ENCODE results near the gene DNAJB6.

DNAJB6 gene

GRCh38 chr7:157366722-157367121 is 29.9 kb downstream of the DNAJB6 start:
- Histone ChIP-seq H2BK15ac (replicated peaks; ENCODE audit: low read depth) (no peak overlapping the region), H3K27me3 (ENCODE audit: insufficient read depth, low read length, poor library complexity) (no peaks in the 10 kb centered on the region), H3K79me1 (ENCODE audit: low read length) (peaks cover 31% of the 10 kb centered on the region), H3K4me3 (ENCODE audit: low read length) (no peak overlapping the region), H3K4ac (ENCODE audit: low read depth, low read length) (no peak overlapping the region), H3K56ac (ENCODE audit: low read length) (no peak overlapping the region), H2BK120ac (ENCODE audit: low read depth, low read length) (no peak overlapping the region), H3K4me2 (ENCODE audit: low read length) (no peak overlapping the region), H4K5ac (ENCODE audit: low read length) (no peak overlapping the region), H2BK5ac (ENCODE audit: low read length) (no peak overlapping the region), H4K8ac (ENCODE audit: low read depth, low read length) (no peak overlapping the region), H3K27ac (ENCODE audit: low read depth, low read length) (no peak overlapping the region), H3K23ac (ENCODE audit: low read length) (no peak overlapping the region), H3K9ac (ENCODE audit: low read length) (no peak overlapping the region), H3K4me1 (ENCODE audit: control insufficient read depth, low read depth, low read length) (no peaks in the 10 kb centered on the region), H3K79me2 (ENCODE audit: control insufficient read depth, insufficient read depth, low read length) (peaks cover 58% of the 10 kb centered on the region), H3K18ac (ENCODE audit: low read length) (no peak overlapping the region), H2AK5ac (ENCODE audit: low read length) (no peak overlapping the region), H3K36me3 (ENCODE audit: control insufficient read depth, insufficient read depth, low read length) (peaks cover 29% of the 10 kb centered on the region)
- 100% methylated on average over 1 of the region's 8 CpGs for WGBS (ENCODE audit: extremely low coverage, insufficient coverage, low lambda C conversion rate)
- DNase-seq, result no peak

DNA sequence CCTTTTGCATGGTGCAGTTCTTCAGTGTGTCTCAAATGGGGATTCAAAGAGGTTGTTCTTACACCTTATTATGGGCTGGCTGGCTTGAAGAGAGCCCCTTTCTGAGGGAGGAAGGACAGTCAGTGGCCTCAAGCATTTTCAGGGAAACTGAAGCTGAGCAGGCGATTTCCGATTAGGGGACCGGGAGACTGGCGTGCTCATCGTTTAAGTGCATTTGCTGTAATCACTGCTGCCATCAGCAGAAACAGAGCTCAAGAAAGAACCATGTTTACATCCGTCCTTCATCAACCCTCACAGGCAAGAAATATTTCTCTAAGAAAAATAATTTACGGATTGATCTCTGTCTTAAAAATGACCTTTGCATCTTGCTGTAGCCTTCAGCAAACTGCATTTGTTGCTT is 32.2 kb downstream of the DNAJB6 start:
- Histone ChIP-seq H2BK5ac (ENCODE audit: low read length) (no peak overlapping the region), H3K4me3 (ENCODE audit: low read length) (no peak overlapping the region), H3K4me1 (ENCODE audit: control insufficient read depth, low read depth, low read length) (no peaks in the 10 kb centered on the region), H3K79me2 (ENCODE audit: control insufficient read depth, insufficient read depth, low read length) (peaks cover 59% of the 10 kb centered on the region), H3K4ac (ENCODE audit: low read depth, low read length) (no peak overlapping the region), H3K79me1 (ENCODE audit: low read length) (peaks cover 28% of the 10 kb centered on the region), H4K5ac (ENCODE audit: low read length) (no peak overlapping the region), H3K36me3 (ENCODE audit: control insufficient read depth, insufficient read depth, low read length) (peaks cover 24% of the 10 kb centered on the region), H3K23ac (ENCODE audit: low read length) (no peak overlapping the region), H3K4me2 (ENCODE audit: low read length) (no peak overlapping the region), H2AK5ac (ENCODE audit: low read length) (no peak overlapping the region), H3K56ac (ENCODE audit: low read length) (no peak overlapping the region), H2BK120ac (ENCODE audit: low read depth, low read length) (no peak overlapping the region), H3K27me3 (ENCODE audit: insufficient read depth, low read length, poor library complexity) (no peaks in the 10 kb centered on the region), H3K9ac (ENCODE audit: low read length) (no peak overlapping the region), H2BK15ac (replicated peaks; ENCODE audit: low read depth) (no peak overlapping the region), H4K8ac (ENCODE audit: low read depth, low read length) (no peak overlapping the region), H3K18ac (ENCODE audit: low read length) (no peak overlapping the region), H3K27ac (ENCODE audit: low read depth, low read length) (no peak overlapping the region)
- no peak for DNase-seq
- no CpG with 5 or more reads among the region's 7 CpGs for WGBS (ENCODE audit: extremely low coverage, insufficient coverage, low lambda C conversion rate)

DNA sequence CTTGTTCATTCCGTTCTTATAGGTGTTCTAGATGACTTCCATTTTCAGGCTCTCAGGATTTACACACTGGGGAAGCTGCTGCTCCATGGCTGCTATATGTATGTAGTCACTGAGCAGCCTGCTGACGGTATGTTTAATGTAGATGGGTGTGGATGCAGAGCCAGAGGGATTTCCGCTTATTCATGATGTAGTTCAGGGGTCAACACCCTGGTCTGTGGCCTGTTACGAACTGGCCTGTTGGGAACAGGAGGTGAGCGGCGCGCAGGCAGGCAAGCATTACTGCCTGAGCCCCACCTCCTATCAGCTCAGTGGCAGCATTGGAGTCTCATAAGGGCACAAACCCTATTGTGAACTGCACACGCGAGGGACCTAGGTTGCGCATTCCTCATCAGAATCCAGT is 33.9 kb downstream of the DNAJB6 start:
- Histone ChIP-seq H3K36me3 (ENCODE audit: control insufficient read depth, insufficient read depth, low read length) (peaks cover 17% of the 10 kb centered on the region), H3K9ac (ENCODE audit: low read length) (no peak overlapping the region), H3K27ac (ENCODE audit: low read depth, low read length) (no peak overlapping the region), H3K79me1 (ENCODE audit: low read length) (peaks cover 30% of the 10 kb centered on the region), H2BK120ac (ENCODE audit: low read depth, low read length) (no peak overlapping the region), H2BK5ac (ENCODE audit: low read length) (no peak overlapping the region), H4K8ac (ENCODE audit: low read depth, low read length) (no peak overlapping the region), H3K18ac (ENCODE audit: low read length) (no peak overlapping the region), H3K56ac (ENCODE audit: low read length) (no peak overlapping the region), H3K4me2 (ENCODE audit: low read length) (no peak overlapping the region), H3K23ac (ENCODE audit: low read length) (no peak overlapping the region), H3K4me3 (ENCODE audit: low read length) (no peak overlapping the region), H4K5ac (ENCODE audit: low read length) (no peak overlapping the region), H3K4me1 (ENCODE audit: control insufficient read depth, low read depth, low read length) (no peaks in the 10 kb centered on the region), H3K4ac (ENCODE audit: low read depth, low read length) (no peak overlapping the region), H3K27me3 (ENCODE audit: insufficient read depth, low read length, poor library complexity) (no peaks in the 10 kb centered on the region), H2AK5ac (ENCODE audit: low read length) (no peak overlapping the region), H2BK15ac (replicated peaks; ENCODE audit: low read depth) (no peak overlapping the region), H3K79me2 (ENCODE audit: control insufficient read depth, insufficient read depth, low read length) (peaks cover 58% of the 10 kb centered on the region)
- WGBS (ENCODE audit: extremely low coverage, insufficient coverage, low lambda C conversion rate), result no CpG with 5 or more reads among the region's 10 CpGs
- no peak for DNase-seq

DNA sequence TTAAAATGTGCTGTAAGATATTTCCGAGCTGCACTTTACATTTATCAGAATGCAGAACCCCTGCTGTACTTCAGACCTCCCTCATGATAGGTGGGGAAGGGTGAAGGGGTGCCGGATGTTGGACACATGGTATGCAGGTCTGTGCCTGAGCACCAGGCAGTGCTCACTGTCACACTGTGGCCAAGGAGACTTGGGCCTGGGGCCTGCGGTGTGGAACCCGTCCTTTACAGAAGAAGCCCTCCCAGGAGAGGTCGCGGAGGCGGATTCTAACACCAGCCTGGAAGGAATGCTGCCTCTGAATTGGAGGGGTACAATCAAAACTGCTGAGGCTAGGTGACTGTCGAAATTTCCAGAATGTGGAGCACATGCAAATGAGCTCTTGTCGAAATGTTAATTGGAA is 34.5 kb downstream of the DNAJB6 start:
- no peak for DNase-seq
- H3K23ac ChIP-seq (ENCODE audit: low read length), result no peak overlapping the region
- H2AK5ac ChIP-seq (ENCODE audit: low read length), result no peak overlapping the region
- no peak overlapping the region for H4K5ac ChIP-seq (ENCODE audit: low read length)
- H3K36me3 ChIP-seq (ENCODE audit: control insufficient read depth, insufficient read depth, low read length), result peaks cover 17% of the 10 kb centered on the region
- peaks cover 61% of the 10 kb centered on the region for H3K79me2 ChIP-seq (ENCODE audit: control insufficient read depth, insufficient read depth, low read length)
- no peak overlapping the region for H2BK15ac ChIP-seq (replicated peaks; ENCODE audit: low read depth)
- no peak overlapping the region for H4K8ac ChIP-seq (ENCODE audit: low read depth, low read length)
- peaks cover 32% of the 10 kb centered on the region for H3K79me1 ChIP-seq (ENCODE audit: low read length)
- H3K4me1 ChIP-seq (ENCODE audit: control insufficient read depth, low read depth, low read length), result no peaks in the 10 kb centered on the region
- no peak overlapping the region for H3K9ac ChIP-seq (ENCODE audit: low read length)
- no peaks in the 10 kb centered on the region for H3K27me3 ChIP-seq (ENCODE audit: insufficient read depth, low read length, poor library complexity)
- H3K4me2 ChIP-seq (ENCODE audit: low read length), result no peak overlapping the region
- no peak overlapping the region for H3K18ac ChIP-seq (ENCODE audit: low read length)
- H3K4me3 ChIP-seq (ENCODE audit: low read length), result no peak overlapping the region
- no peak overlapping the region for H2BK5ac ChIP-seq (ENCODE audit: low read length)
- H3K27ac ChIP-seq (ENCODE audit: low read depth, low read length), result no peak overlapping the region
- no peak overlapping the region for H2BK120ac ChIP-seq (ENCODE audit: low read depth, low read length)
- WGBS (ENCODE audit: extremely low coverage, insufficient coverage, low lambda C conversion rate), result no CpG with 5 or more reads among the region's 9 CpGs
- no peak overlapping the region for H3K4ac ChIP-seq (ENCODE audit: low read depth, low read length)
- no peak overlapping the region for H3K56ac ChIP-seq (ENCODE audit: low read length)

GRCh38 chr7:157372300-157373232 is 35.8 kb downstream of the DNAJB6 start:
- no peak overlapping the region for H2BK120ac ChIP-seq (ENCODE audit: low read depth, low read length)
- H3K56ac ChIP-seq (ENCODE audit: low read length), result no peak overlapping the region
- peaks cover 15% of the 10 kb centered on the region for H3K36me3 ChIP-seq (ENCODE audit: control insufficient read depth, insufficient read depth, low read length)

More at GRCh38 chr7:157372300-157373232, 35.8 kb downstream of the DNAJB6 start:
- Histone ChIP-seq H4K5ac (ENCODE audit: low read length) (no peak overlapping the region), H3K9ac (ENCODE audit: low read length) (no peak overlapping the region), H2AK5ac (ENCODE audit: low read length) (no peak overlapping the region), H3K4ac (ENCODE audit: low read depth, low read length) (no peak overlapping the region), H3K4me3 (ENCODE audit: low read length) (no peak overlapping the region), H3K18ac (ENCODE audit: low read length) (no peak overlapping the region), H3K23ac (ENCODE audit: low read length) (no peak overlapping the region), H3K79me1 (ENCODE audit: low read length) (peaks cover 29% of the 10 kb centered on the region), H3K79me2 (ENCODE audit: control insufficient read depth, insufficient read depth, low read length) (peaks cover 65% of the 10 kb centered on the region), H3K27me3 (ENCODE audit: insufficient read depth, low read length, poor library complexity) (no peaks in the 10 kb centered on the region), H3K4me1 (ENCODE audit: control insufficient read depth, low read depth, low read length) (no peaks in the 10 kb centered on the region), H2BK15ac (replicated peaks; ENCODE audit: low read depth) (no peak overlapping the region), H2BK5ac (ENCODE audit: low read length) (no peak overlapping the region), H3K4me2 (ENCODE audit: low read length) (no peak overlapping the region), H4K8ac (ENCODE audit: low read depth, low read length) (no peak overlapping the region), H3K27ac (ENCODE audit: low read depth, low read length) (no peak overlapping the region)
- DNase-seq, result no peak
- no CpG with 5 or more reads among the region's 24 CpGs for WGBS (ENCODE audit: extremely low coverage, insufficient coverage, low lambda C conversion rate)
